Liver (tissue), 9 donors: ENCODE data around the gene EPSTI1. TPM values are rescaled to one million over a fixed set of nuclear protein-coding genes. Genes with fewer than 3 reads are reported as not detected.

Experiments used
- DNase-seq: peaks from one replicate; pipeline ENCODE4 v3.0.0-alpha.2; 2017; ENCODE audit warnings: low spot score
- H3K27ac ChIP-seq, 2 donors: one replicate each; pipeline ENCODE4 v1.7.0; 2013; ENCODE audit warnings: inconsistent platforms in 2 of 2, low read length in 2 of 2, control low read depth in 1 of 2, low read depth in 1 of 2, mild to moderate bottlenecking in 1 of 2
- H3K27me3 ChIP-seq, 4 donors: one replicate each; pipeline versions ENCODE4 v1.6.1 to v1.7.0; 2013; ENCODE audit warnings: low read length in 3 of 4, inconsistent platforms in 1 of 4, mild to moderate bottlenecking in 1 of 4, moderate library complexity in 1 of 4; ENCODE audit not compliant: control insufficient read depth in 4 of 4, insufficient read depth in 4 of 4
- H3K36me3 ChIP-seq, 4 donors: one replicate each; pipeline versions ENCODE4 v1.6.1 to v1.7.0; 2013; ENCODE audit warnings: low read length in 3 of 4, mild to moderate bottlenecking in 3 of 4, low read depth in 1 of 4, moderate library complexity in 1 of 4; ENCODE audit not compliant: control insufficient read depth in 4 of 4, insufficient read depth in 3 of 4
- H3K4me1 ChIP-seq, 4 donors: one replicate each; pipeline versions ENCODE4 v1.6.1 to v1.7.0; 2013; ENCODE audit warnings: low read length in 3 of 4, mild to moderate bottlenecking in 3 of 4, moderate library complexity in 1 of 4; ENCODE audit not compliant: control insufficient read depth in 4 of 4, insufficient read depth in 4 of 4
- H3K4me3 ChIP-seq, 3 donors: one replicate each; pipeline versions ENCODE4 v1.6.1 to v1.7.0; 2013; ENCODE audit warnings: low read length in 3 of 3, control low read depth in 1 of 3, low read depth in 1 of 3, mild to moderate bottlenecking in 1 of 3
- H3K9ac ChIP-seq, 2 donors: one replicate each; pipeline ENCODE4 v1.7.0; 2013; ENCODE audit warnings: low read length in 2 of 2, mild to moderate bottlenecking in 2 of 2, moderate library complexity in 2 of 2, control low read depth in 1 of 2, low read depth in 1 of 2
- H3K9me3 ChIP-seq, 4 donors: one replicate each; pipeline versions ENCODE4 v1.6.1 to v1.7.0; 2013; ENCODE audit warnings: low read length in 3 of 4; ENCODE audit not compliant: control insufficient read depth in 4 of 4
- ATF3 ChIP-seq: IDR thresholded peaks from 2 replicates; pipeline ENCODE4 v1.6.1; 2016; ENCODE audit warnings: antibody characterized with exemption
- CTCF ChIP-seq: fragments of 150-350 bp; IDR thresholded peaks from 2 replicates; pipeline ENCODE4 v1.5.1; 2017; ENCODE audit warnings: improper control_type of control experiment, low read depth, low read length; ENCODE audit not compliant: missing input control
- EGR1 ChIP-seq, 2 donors: IDR thresholded peaks; 2 replicates each; pipeline ENCODE4 v1.6.1; 2016 to 2018; ENCODE audit warnings: antibody characterized with exemption in 2 of 2, low read depth in 2 of 2
- FOXA1 ChIP-seq: IDR thresholded peaks from 2 replicates; pipeline ENCODE4 v1.6.1; 2016; ENCODE audit warnings: antibody characterized with exemption
- FOXA2 ChIP-seq: IDR thresholded peaks from 2 replicates; pipeline ENCODE4 v1.6.1; 2016; ENCODE audit warnings: antibody characterized with exemption
- GABPA ChIP-seq, 2 donors: IDR thresholded peaks in 1 of 2; conservative IDR thresholded peaks in 1 of 2; 2 replicates each; pipeline ENCODE4 v1.6.1; 2016; ENCODE audit warnings: antibody characterized with exemption in 2 of 2, mild to moderate bottlenecking in 1 of 2, moderate library complexity in 1 of 2
- HNF4A ChIP-seq, 2 donors: conservative IDR thresholded peaks; 2 replicates each; pipeline ENCODE4 v1.6.1; 2016; ENCODE audit warnings: antibody characterized with exemption in 2 of 2, mild to moderate bottlenecking in 2 of 2
- HNF4G ChIP-seq: IDR thresholded peaks from 2 replicates; pipeline ENCODE4 v1.6.1; 2016; ENCODE audit warnings: antibody characterized with exemption
- JUND ChIP-seq, 2 donors: IDR thresholded peaks; 2 replicates each; pipeline ENCODE4 v1.6.1; 2016; ENCODE audit warnings: antibody characterized with exemption in 2 of 2
- MAX ChIP-seq: IDR thresholded peaks from 2 replicates; pipeline ENCODE4 v1.6.1; 2016; ENCODE audit warnings: antibody characterized with exemption
- NR2F2 ChIP-seq: IDR thresholded peaks from 2 replicates; pipeline ENCODE4 v1.6.1; 2016; ENCODE audit warnings: antibody characterized with exemption
- RAD21 ChIP-seq, 2 donors: IDR thresholded peaks; 2 replicates each; pipeline ENCODE4 v1.6.1; 2016; ENCODE audit warnings: antibody characterized with exemption in 2 of 2, mild to moderate bottlenecking in 2 of 2
- REST ChIP-seq: IDR thresholded peaks from 2 replicates; pipeline ENCODE4 v1.6.1; 2016; ENCODE audit warnings: antibody characterized with exemption, mild to moderate bottlenecking
- RXRA ChIP-seq, 2 donors: IDR thresholded peaks; 2 replicates each; pipeline ENCODE4 v1.6.1; 2017 to 2018; ENCODE audit warnings: antibody characterized with exemption in 2 of 2, mild to moderate bottlenecking in 1 of 2
- SP1 ChIP-seq: IDR thresholded peaks from 2 replicates; pipeline ENCODE4 v1.6.1; 2018; ENCODE audit warnings: antibody characterized with exemption, mild to moderate bottlenecking
- TAF1 ChIP-seq: conservative IDR thresholded peaks from 2 replicates; pipeline ENCODE4 v1.6.1; 2016; ENCODE audit warnings: antibody characterized with exemption, mild to moderate bottlenecking
- YY1 ChIP-seq: IDR thresholded peaks from 2 replicates; pipeline ENCODE4 v1.6.1; 2016; ENCODE audit warnings: antibody characterized with exemption, mild to moderate bottlenecking
- ZBTB33 ChIP-seq: IDR thresholded peaks from 2 replicates; pipeline ENCODE4 v1.6.1; 2016; ENCODE audit warnings: antibody characterized with exemption
- WGBS: extraction: QIAGEN DNeasy Blood & Tissue Kit; methylation state at CpG from one replicate; pipeline ENCODE4 v1.1.7; 2013; 5-methylcytosine and 5-hydroxymethylcytosine counted together
- polyA plus RNA-seq, 2 donors: library from polyadenylated mRNA; stranded (reverse) in 1 of 2; unstranded in 1 of 2; fragments of 200-250 nt in 1 of 2; fragments of >200 nt in 1 of 2; fragmentation: Nextera tagmentation in 1 of 2; extraction: Ambion mirVana in 1 of 2; gene quantifications; one replicate each; pipeline versions ENCODE4 v1.2.1 to v1.2.3, GENCODE V29; 2013 to 2015
- total RNA-seq, 2 donors: library from RNA; depleted of rRNA; stranded (reverse); fragments of >200 nt; gene quantifications; one replicate each; pipeline ENCODE4 v1.2.3, GENCODE V29; 2014
- donor health status: healthy.
- donor health status: healthy.
- donor health status: healthy.
- donor health status: healthy.
- donor health status: healthy.

Gene EPSTI1
- total and polyA plus RNA-seq, 4 donors: 2.1 to 20.3 (median 4.2) TPM

- WGBS: 90% methylated on average over 3 of the region's 3 CpGs
- no peak for DNase-seq
- no peak for TF ChIP-seq FOXA1
- no peak for TF ChIP-seq CTCF
- TF ChIP-seq HNF4G: no peak
- TF ChIP-seq FOXA2: no peak
- no peak for TF ChIP-seq EGR1 (IDR thresholded peaks at IDR 0.05; ENCODE audit: low read depth in 2 of 2)
- TF ChIP-seq NR2F2: no peak
- no peak for TF ChIP-seq ATF3
- TF ChIP-seq GABPA (IDR thresholded peaks at IDR 0.05 in 1 of 2, conservative IDR thresholded peaks at IDR 0.05 in 1 of 2): no peak
- TF ChIP-seq MAX: no peak
- no peaks in the 10 kb centered on the region for H3K27me3 ChIP-seq
- no peak overlapping the region for H3K4me3 ChIP-seq
- H3K9ac ChIP-seq: no peak overlapping the region
- no peaks in the 10 kb centered on the region for H3K9me3 ChIP-seq
- H3K27ac ChIP-seq: no peak overlapping the region
- H3K36me3 ChIP-seq: peaks cover 0 to 8% (median 1%) of the 10 kb centered on the region in 4 donors
- H3K4me1 ChIP-seq: no peaks in the 10 kb centered on the region
Observed at GRCh38 chr13:42926043-42926442, 66.0 kb downstream of the EPSTI1 start.

GRCh38 chr13:42925626-42926025, 66.4 kb downstream of the EPSTI1 start:
- H3K9me3 ChIP-seq: no peaks in the 10 kb centered on the region
- H3K36me3 ChIP-seq: peaks cover 0 to 8% (median 1%) of the 10 kb centered on the region in 4 donors
- H3K4me3 ChIP-seq: no peak overlapping the region
- H3K27me3 ChIP-seq: no peaks in the 10 kb centered on the region
- no peak overlapping the region for H3K27ac ChIP-seq
- TF ChIP-seq ATF3: no peak
- no peak for TF ChIP-seq SP1
- no peak for TF ChIP-seq RXRA (IDR thresholded peaks at IDR 0.05)
- no peak for TF ChIP-seq GABPA (IDR thresholded peaks at IDR 0.05 in 1 of 2, conservative IDR thresholded peaks at IDR 0.05 in 1 of 2)
- TF ChIP-seq ZBTB33: no peak
- no peak for TF ChIP-seq NR2F2
- no peak for TF ChIP-seq CTCF
- no peak for TF ChIP-seq EGR1 (IDR thresholded peaks at IDR 0.05; ENCODE audit: low read depth in 2 of 2)
- TF ChIP-seq FOXA2: no peak
- no peak for TF ChIP-seq RAD21 (IDR thresholded peaks at IDR 0.05)
- no peak for TF ChIP-seq HNF4A (conservative IDR thresholded peaks at IDR 0.05)
- no peak for TF ChIP-seq YY1
- TF ChIP-seq REST: no peak
- TF ChIP-seq FOXA1: no peak
- no peak for TF ChIP-seq JUND (IDR thresholded peaks at IDR 0.05)
- no peak for TF ChIP-seq MAX
- no peak for TF ChIP-seq TAF1
- no peak for TF ChIP-seq HNF4G
- no peak overlapping the region for H3K9ac ChIP-seq
- 97% methylated on average over 2 of the region's 2 CpGs for WGBS
- no peak for DNase-seq
- no peaks in the 10 kb centered on the region for H3K4me1 ChIP-seq
